Mononuclear cell (primary cell): Measurements from ENCODE around the gene GPATCH4. TPM values are rescaled to one million over a fixed set of nuclear protein-coding genes. Genes with fewer than 3 reads are reported as not detected.

Experiments
- H3K27me3 ChIP-seq: 2 replicates; pipeline ENCODE4 v1.6.0; 2011; ENCODE audit warnings: low read length, control low read depth; ENCODE audit not compliant: insufficient read depth
- H3K4me1 ChIP-seq: 2 replicates; pipeline ENCODE4 v1.5.1; 2011; ENCODE audit warnings: mild to moderate bottlenecking, low read length, control low read depth; ENCODE audit not compliant: insufficient read depth
- H3K4me3 ChIP-seq: 2 replicates; pipeline ENCODE4 v1.5.1; 2011; ENCODE audit warnings: mild to moderate bottlenecking, low read length, moderate library complexity
- H3K9me3 ChIP-seq: 2 replicates; pipeline ENCODE4 v1.5.1; 2011; ENCODE audit warnings: low read depth, mild to moderate bottlenecking, control low read depth, low read length
- total RNA-seq: library from RNA; depleted of rRNA; stranded (reverse); fragments of >200 nt; gene quantifications from one replicate; pipeline ENCODE4 v1.2.3, GENCODE V29; 2012

Gene GPATCH4
- total RNA-seq, result 15.0 TPM

GRCh38 chr1:156601122-156601830 lies at the start of gene GPATCH4:
GPATCH4 (minus strand) TSS chr1:156601479.
- peaks cover 24% of the 10 kb centered on the region for H3K4me1 ChIP-seq
- H3K9me3 ChIP-seq, result no peaks in the 10 kb centered on the region
- H3K4me3 ChIP-seq, result peak within 1 kb of the TSS; percentile 62
- H3K27me3 ChIP-seq, result no peaks in the 10 kb centered on the region

- peaks cover 60% of the 10 kb centered on the region for H3K27me3 ChIP-seq
Observed at GRCh38 chr1:156648951-156649350, 47.7 kb upstream of the GPATCH4 start.

GRCh38 chr1:156648496-156648895 lies 47.2 kb upstream of the GPATCH4 start:
- H3K27me3 ChIP-seq, result peaks cover 62% of the 10 kb centered on the region
- no peaks in the 10 kb centered on the region for H3K9me3 ChIP-seq
- H3K4me3 ChIP-seq, result no peak overlapping the region
- peaks cover 6% of the 10 kb centered on the region for H3K4me1 ChIP-seq

More at GRCh38 chr1:156648951-156649350, 47.7 kb upstream of the GPATCH4 start:
- Histone ChIP-seq H3K9me3 (no peaks in the 10 kb centered on the region), H3K4me1 (peaks cover 1% of the 10 kb centered on the region), H3K4me3 (no peak overlapping the region)

GRCh38 chr1:156647351-156647750 lies 46.1 kb upstream of the GPATCH4 start:
- H3K27me3 ChIP-seq, result peaks cover 70% of the 10 kb centered on the region

GRCh38 chr1:156646738-156647211 lies 45.5 kb upstream of the GPATCH4 start:
- Histone ChIP-seq H3K4me3 (no peak overlapping the region), H3K4me1 (peaks cover 14% of the 10 kb centered on the region), H3K27me3 (peaks cover 71% of the 10 kb centered on the region), H3K9me3 (no peaks in the 10 kb centered on the region)

More at GRCh38 chr1:156647351-156647750, 46.1 kb upstream of the GPATCH4 start:
- peaks cover 11% of the 10 kb centered on the region for H3K4me1 ChIP-seq
- no peak overlapping the region for H3K4me3 ChIP-seq
- no peaks in the 10 kb centered on the region for H3K9me3 ChIP-seq

- H3K4me1 ChIP-seq, result peaks cover 20% of the 10 kb centered on the region
- no peaks in the 10 kb centered on the region for H3K9me3 ChIP-seq
- H3K4me3 ChIP-seq, result no peak overlapping the region
- H3K27me3 ChIP-seq, result peaks cover 78% of the 10 kb centered on the region
Observed at GRCh38 chr1:156645666-156646065, 44.4 kb upstream of the GPATCH4 start.

GRCh38 chr1:156645056-156645455 lies 43.8 kb upstream of the GPATCH4 start:
- H3K4me1 ChIP-seq, result peaks cover 20% of the 10 kb centered on the region
- peaks cover 83% of the 10 kb centered on the region for H3K27me3 ChIP-seq
- no peak overlapping the region for H3K4me3 ChIP-seq
- no peaks in the 10 kb centered on the region for H3K9me3 ChIP-seq

GRCh38 chr1:156644640-156645039 lies 43.4 kb upstream of the GPATCH4 start:
- Histone ChIP-seq H3K9me3 (no peaks in the 10 kb centered on the region), H3K4me1 (peaks cover 20% of the 10 kb centered on the region), H3K4me3 (no peak overlapping the region), H3K27me3 (peaks cover 84% of the 10 kb centered on the region)

- H3K4me1 ChIP-seq, result peaks cover 20% of the 10 kb centered on the region
- H3K9me3 ChIP-seq, result no peaks in the 10 kb centered on the region
- no peak overlapping the region for H3K4me3 ChIP-seq
- H3K27me3 ChIP-seq, result peaks cover 84% of the 10 kb centered on the region
Observed at GRCh38 chr1:156644146-156644545, 42.9 kb upstream of the GPATCH4 start.

GRCh38 chr1:156643778-156644092 lies 42.5 kb upstream of the GPATCH4 start:
- Histone ChIP-seq H3K4me3 (no peak overlapping the region), H3K4me1 (peaks cover 20% of the 10 kb centered on the region), H3K27me3 (peaks cover 86% of the 10 kb centered on the region), H3K9me3 (no peaks in the 10 kb centered on the region)

GRCh38 chr1:156643049-156643777 lies 41.9 kb upstream of the GPATCH4 start:
- Histone ChIP-seq H3K4me3 (no peak overlapping the region), H3K27me3 (peaks cover 89% of the 10 kb centered on the region), H3K4me1 (peaks cover 20% of the 10 kb centered on the region), H3K9me3 (no peaks in the 10 kb centered on the region)

GRCh38 chr1:156642265-156643048 lies 41.2 kb upstream of the GPATCH4 start:
- Histone ChIP-seq H3K4me1 (peaks cover 20% of the 10 kb centered on the region), H3K27me3 (peaks cover 88% of the 10 kb centered on the region), H3K9me3 (no peaks in the 10 kb centered on the region), H3K4me3 (no peak overlapping the region)

GRCh38 chr1:156641761-156642264 lies 40.5 kb upstream of the GPATCH4 start, which contains the start of gene BCAN:
BCAN (plus strand) TSS chr1:156642117; CDS start chr1:156646055, 3,938 bp downstream.
- H3K9me3 ChIP-seq, result no peaks in the 10 kb centered on the region
- H3K4me3 ChIP-seq, result no peak within 1 kb of the TSS
- peaks cover 84% of the 10 kb centered on the region for H3K27me3 ChIP-seq
- peaks cover 20% of the 10 kb centered on the region for H3K4me1 ChIP-seq

GRCh38 chr1:156640842-156641706 lies 39.8 kb upstream of the GPATCH4 start:
- Histone ChIP-seq H3K4me3 (no peak overlapping the region), H3K9me3 (no peaks in the 10 kb centered on the region), H3K27me3 (peaks cover 83% of the 10 kb centered on the region), H3K4me1 (peaks cover 20% of the 10 kb centered on the region)
